Endothelial cell of umbilical vein (primary cell): ENCODE results near the gene PSMB5.

Experiments
- CTCF ChIP-seq, 2 donors: IDR thresholded peaks; 1 replicate in 1 of 2; 2 replicates in 1 of 2; pipeline ENCODE4 v1.5.1; 2011; ENCODE audit warnings: low read length in 2 of 2, mild to moderate bottlenecking in 2 of 2, moderate library complexity in 2 of 2, control low read depth in 1 of 2, inconsistent platforms in 1 of 2, low read depth in 1 of 2; ENCODE audit not compliant: insufficient read depth in 1 of 2; ENCODE audit errors: extremely low read depth in 1 of 2
- POLR2A ChIP-seq: IDR thresholded peaks from 2 replicates; pipeline ENCODE4 v1.6.1; 2012; ENCODE audit warnings: low read depth, mild to moderate bottlenecking, control low read depth, low read length
- POLR2AphosphoS5 ChIP-seq: IDR thresholded peaks from 2 replicates; pipeline ENCODE4 v1.6.1; 2012; ENCODE audit warnings: low read depth, mild to moderate bottlenecking, control low read depth, low read length, moderate library complexity; ENCODE audit not compliant: insufficient read depth

DNA sequence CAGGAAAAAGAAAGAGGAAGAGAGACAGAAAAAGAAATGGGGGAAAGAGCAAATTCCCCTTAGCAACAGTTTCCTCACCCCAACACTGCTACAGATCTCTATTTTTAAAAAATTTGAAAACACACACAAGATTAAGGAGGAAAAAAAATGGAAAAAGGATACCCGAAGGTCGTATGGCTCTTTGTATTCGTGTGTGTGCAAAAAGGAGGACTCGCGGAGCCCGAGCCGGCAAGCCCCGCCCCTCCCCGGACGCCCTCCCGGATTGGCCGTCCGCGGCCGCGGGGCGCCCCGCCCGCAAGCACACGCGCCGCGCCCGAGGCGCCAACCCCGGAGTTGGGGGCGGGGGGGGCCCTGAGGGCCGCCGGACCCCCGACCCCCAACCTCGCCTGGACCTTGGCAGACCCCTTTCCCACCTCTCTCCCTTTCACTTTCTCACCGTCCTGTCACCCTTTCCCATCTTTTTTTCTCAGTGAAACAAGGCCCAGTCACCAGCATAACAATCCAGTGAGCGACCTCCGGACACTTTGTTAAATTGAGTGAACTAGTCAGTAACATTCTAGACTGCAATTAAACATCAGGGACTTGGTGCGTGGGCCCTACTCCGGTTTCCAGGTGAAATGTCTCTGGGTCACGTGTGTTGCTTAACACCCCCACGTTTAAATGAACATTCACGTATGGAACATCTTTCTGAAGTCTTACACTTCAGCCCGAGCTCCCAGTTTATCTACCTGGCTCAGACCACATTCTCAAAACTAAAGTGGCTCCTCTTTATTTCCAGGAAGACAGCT lies 24.6 kb downstream of the PSMB5 start, which contains the start of gene C14orf93:
- TF ChIP-seq CTCF (IDR thresholded peaks at IDR 0.05; ENCODE audit: extremely low read depth in 1 of 2, insufficient read depth in 1 of 2, low read depth in 1 of 2, low read length in 2 of 2) (no peak), POLR2A (peak; percentile 68), POLR2AphosphoS5 (peak; percentile 63)
